ENCODE results near the gene ZNHIT1.

Gene ZNHIT1

DNA sequence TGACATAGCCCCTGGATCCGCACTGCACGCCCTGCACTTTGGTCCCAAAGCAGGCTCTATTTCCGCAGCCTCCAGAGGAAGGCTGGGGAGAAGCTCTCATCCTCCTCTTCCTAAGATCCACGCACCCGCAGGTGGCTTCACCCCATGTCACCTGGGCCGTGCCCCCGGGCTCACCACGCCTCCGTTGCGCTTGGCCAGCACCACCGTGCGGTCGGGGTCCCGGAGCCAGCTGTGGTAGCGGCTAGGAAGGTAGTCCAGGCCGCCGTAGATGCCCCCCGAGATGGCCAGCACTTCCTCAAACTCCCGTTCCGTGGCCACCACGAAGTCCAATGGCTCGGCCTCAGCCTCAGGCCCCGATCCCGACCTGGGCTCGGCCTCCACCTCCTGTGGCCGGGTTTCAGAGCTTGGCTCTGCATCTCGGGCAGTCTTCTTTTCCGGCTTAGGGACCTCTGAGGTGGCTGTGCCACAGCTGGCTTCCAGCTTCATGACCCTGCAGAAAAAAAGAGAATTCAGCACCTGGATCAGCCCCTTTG, 43.6 kb upstream of the ZNHIT1 start:
- H3K27me3 ChIP-seq (ENCODE audit: insufficient read depth, poor library complexity, severe bottlenecking), result peaks cover 74% of the 10 kb centered on the region
- TF ChIP-seq SPI1 (IDR thresholded peaks at IDR 0.05; ENCODE audit: borderline replicate concordance, low read depth), result 0 out of 2 replicates have a peak, but pooled peaks have one; percentile 4
- no peak for TF ChIP-seq POLR2AphosphoS5 (IDR thresholded peaks at IDR 0.05; ENCODE audit: low read depth)
- DNase-seq (ENCODE audit: low read depth in 1 of 2, low spot score in 1 of 2), result no peak
- no peak overlapping the region for H3K4me3 ChIP-seq (replicated peaks; ENCODE audit: insufficient read depth, low read length)
- no peak overlapping the region for H3K27ac ChIP-seq (replicated peaks)

DNA sequence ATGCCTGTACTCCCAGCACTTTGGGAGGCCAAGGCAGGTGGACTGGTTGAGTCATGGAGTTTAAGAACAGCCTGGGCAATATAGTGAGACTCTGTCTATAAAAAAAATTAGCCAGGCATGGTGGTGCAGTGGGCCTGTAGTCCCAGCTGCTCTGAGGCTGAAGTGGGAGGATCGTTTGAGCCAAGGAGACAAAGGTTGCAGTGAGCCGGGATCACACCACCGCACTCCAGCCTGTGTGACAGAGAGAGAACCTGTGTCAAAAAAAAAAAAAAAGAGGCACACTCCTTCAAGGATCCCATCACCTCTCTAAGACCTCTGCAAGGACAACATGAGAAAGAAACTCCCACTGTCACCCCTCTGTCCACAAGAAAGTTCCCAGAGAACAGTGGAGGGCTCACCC, 42.3 kb upstream of the ZNHIT1 start:
- no peak for DNase-seq (ENCODE audit: low read depth in 1 of 2, low spot score in 1 of 2)
- H3K27ac ChIP-seq (replicated peaks), result no peak overlapping the region
- TF ChIP-seq SPI1 (IDR thresholded peaks at IDR 0.05; ENCODE audit: borderline replicate concordance, low read depth), result no peak
- no peak for TF ChIP-seq GABPA (IDR thresholded peaks at IDR 0.05; ENCODE audit: low read depth)
- no peak for TF ChIP-seq POLR2AphosphoS5 (IDR thresholded peaks at IDR 0.05; ENCODE audit: low read depth)
- TF ChIP-seq, protein P1, sequence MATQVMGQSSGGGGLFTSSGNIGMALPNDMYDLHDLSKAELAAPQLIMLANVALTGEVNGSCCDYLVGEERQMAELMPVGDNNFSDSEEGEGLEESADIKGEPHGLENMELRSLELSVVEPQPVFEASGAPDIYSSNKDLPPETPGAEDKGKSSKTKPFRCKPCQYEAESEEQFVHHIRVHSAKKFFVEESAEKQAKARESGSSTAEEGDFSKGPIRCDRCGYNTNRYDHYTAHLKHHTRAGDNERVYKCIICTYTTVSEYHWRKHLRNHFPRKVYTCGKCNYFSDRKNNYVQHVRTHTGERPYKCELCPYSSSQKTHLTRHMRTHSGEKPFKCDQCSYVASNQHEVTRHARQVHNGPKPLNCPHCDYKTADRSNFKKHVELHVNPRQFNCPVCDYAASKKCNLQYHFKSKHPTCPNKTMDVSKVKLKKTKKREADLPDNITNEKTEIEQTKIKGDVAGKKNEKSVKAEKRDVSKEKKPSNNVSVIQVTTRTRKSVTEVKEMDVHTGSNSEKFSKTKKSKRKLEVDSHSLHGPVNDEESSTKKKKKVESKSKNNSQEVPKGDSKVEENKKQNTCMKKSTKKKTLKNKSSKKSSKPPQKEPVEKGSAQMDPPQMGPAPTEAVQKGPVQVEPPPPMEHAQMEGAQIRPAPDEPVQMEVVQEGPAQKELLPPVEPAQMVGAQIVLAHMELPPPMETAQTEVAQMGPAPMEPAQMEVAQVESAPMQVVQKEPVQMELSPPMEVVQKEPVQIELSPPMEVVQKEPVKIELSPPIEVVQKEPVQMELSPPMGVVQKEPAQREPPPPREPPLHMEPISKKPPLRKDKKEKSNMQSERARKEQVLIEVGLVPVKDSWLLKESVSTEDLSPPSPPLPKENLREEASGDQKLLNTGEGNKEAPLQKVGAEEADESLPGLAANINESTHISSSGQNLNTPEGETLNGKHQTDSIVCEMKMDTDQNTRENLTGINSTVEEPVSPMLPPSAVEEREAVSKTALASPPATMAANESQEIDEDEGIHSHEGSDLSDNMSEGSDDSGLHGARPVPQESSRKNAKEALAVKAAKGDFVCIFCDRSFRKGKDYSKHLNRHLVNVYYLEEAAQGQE (IDR thresholded peaks at IDR 0.05; ENCODE audit: insufficient replicate concordance, low read depth), result no peak
- TF ChIP-seq, protein P2, sequence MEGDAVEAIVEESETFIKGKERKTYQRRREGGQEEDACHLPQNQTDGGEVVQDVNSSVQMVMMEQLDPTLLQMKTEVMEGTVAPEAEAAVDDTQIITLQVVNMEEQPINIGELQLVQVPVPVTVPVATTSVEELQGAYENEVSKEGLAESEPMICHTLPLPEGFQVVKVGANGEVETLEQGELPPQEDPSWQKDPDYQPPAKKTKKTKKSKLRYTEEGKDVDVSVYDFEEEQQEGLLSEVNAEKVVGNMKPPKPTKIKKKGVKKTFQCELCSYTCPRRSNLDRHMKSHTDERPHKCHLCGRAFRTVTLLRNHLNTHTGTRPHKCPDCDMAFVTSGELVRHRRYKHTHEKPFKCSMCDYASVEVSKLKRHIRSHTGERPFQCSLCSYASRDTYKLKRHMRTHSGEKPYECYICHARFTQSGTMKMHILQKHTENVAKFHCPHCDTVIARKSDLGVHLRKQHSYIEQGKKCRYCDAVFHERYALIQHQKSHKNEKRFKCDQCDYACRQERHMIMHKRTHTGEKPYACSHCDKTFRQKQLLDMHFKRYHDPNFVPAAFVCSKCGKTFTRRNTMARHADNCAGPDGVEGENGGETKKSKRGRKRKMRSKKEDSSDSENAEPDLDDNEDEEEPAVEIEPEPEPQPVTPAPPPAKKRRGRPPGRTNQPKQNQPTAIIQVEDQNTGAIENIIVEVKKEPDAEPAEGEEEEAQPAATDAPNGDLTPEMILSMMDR (IDR thresholded peaks at IDR 0.05; ENCODE audit: insufficient read depth, low read length), result no peak
- peaks cover 74% of the 10 kb centered on the region for H3K27me3 ChIP-seq (ENCODE audit: insufficient read depth, poor library complexity, severe bottlenecking)
- H3K4me3 ChIP-seq (replicated peaks; ENCODE audit: insufficient read depth, low read length), result no peak overlapping the region

DNA sequence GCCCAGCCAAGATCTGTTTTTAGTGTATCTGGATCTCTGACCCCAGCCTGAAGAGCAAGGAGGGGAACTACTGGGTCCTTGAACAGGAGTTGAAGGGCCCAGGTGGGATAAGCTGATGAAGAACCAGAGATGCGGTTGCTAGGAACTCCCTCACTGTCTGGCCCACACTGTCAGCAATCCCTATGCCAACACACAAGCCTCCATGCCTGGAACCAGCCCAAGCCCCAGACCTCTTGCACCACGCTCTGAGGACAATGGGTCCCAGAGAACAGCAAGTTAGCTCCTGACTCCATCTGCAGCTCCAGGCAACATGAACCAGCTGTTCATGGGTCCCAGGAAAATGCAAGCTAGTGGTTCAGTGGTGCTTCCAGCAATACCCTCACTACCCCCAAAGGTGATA, 40.3 kb upstream of the ZNHIT1 start:
- H3K27ac ChIP-seq (replicated peaks), result no peak overlapping the region
- TF ChIP-seq, protein P2 (IDR thresholded peaks at IDR 0.05; ENCODE audit: insufficient read depth, low read length), result no peak
- TF ChIP-seq GABPA (IDR thresholded peaks at IDR 0.05; ENCODE audit: low read depth) (no peak), SPI1 (IDR thresholded peaks at IDR 0.05; ENCODE audit: borderline replicate concordance, low read depth) (no peak), POLR2AphosphoS5 (IDR thresholded peaks at IDR 0.05; ENCODE audit: low read depth) (no peak)
- TF ChIP-seq, protein P1 (IDR thresholded peaks at IDR 0.05; ENCODE audit: insufficient replicate concordance, low read depth), result no peak
- H3K27me3 ChIP-seq (ENCODE audit: insufficient read depth, poor library complexity, severe bottlenecking), result peaks cover 67% of the 10 kb centered on the region
- DNase-seq (ENCODE audit: low read depth in 1 of 2, low spot score in 1 of 2), result no peak
- no peak overlapping the region for H3K4me3 ChIP-seq (replicated peaks; ENCODE audit: insufficient read depth, low read length)

DNA sequence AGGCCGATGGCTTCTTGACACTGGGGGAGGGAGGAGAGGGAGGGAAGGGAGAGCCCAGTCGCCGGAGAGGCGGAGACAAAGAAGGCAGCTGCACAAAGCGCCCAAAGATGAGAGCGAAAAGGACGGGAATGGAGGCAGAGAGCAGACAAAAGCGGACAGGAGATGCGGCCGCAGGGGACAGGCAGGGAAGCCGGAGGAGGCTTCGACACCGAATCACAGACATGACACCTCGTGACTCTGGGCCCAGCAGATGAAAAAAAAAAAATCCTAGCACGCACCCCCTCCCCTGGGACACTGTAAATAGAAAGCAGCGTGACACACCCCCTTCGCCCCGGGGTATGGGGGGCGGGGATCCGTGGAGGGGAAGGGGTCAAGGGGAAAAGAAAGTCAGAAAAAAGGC, 38.8 kb upstream of the ZNHIT1 start:
- Histone ChIP-seq H3K27me3 (ENCODE audit: insufficient read depth, poor library complexity, severe bottlenecking) (peaks cover 52% of the 10 kb centered on the region), H3K4me3 (replicated peaks; ENCODE audit: insufficient read depth, low read length) (no peak overlapping the region), H3K27ac (replicated peaks) (no peak overlapping the region)
- TF ChIP-seq GABPA (IDR thresholded peaks at IDR 0.05; ENCODE audit: low read depth) (no peak), POLR2AphosphoS5 (IDR thresholded peaks at IDR 0.05; ENCODE audit: low read depth) (no peak), SPI1 (IDR thresholded peaks at IDR 0.05; ENCODE audit: borderline replicate concordance, low read depth) (no peak)
- TF ChIP-seq, protein P1 (IDR thresholded peaks at IDR 0.05; ENCODE audit: insufficient replicate concordance, low read depth), result no peak
- TF ChIP-seq, protein P2 (IDR thresholded peaks at IDR 0.05; ENCODE audit: insufficient read depth, low read length), result no peak
- no peak for DNase-seq (ENCODE audit: low read depth in 1 of 2, low spot score in 1 of 2)
